Chondrocyte (in vitro differentiated cells): Measurements from ENCODE around the gene CSNK2A1. TPM values are rescaled to one million over a fixed set of nuclear protein-coding genes. Genes with fewer than 3 reads are reported as not detected.
"Not testable (repeated sequence)": the region's sequence is repeated elsewhere in the genome, so short reads cannot be mapped to it uniquely, and the experiment has no call there.

ENCODE experiments used
- DNase-seq: peaks from one replicate; pipeline ENCODE4 v3.0.0; 2021; ENCODE audit warnings: mixed read lengths, low spot score
- H3K27ac Mint-ChIP-seq: one replicate; pipeline ENCODE4 v1.8.0; 2021; ENCODE audit warnings: mild to moderate bottlenecking, moderate library complexity, mixed read lengths; ENCODE audit not compliant: unreplicated experiment
- H3K27me3 Mint-ChIP-seq: 2 replicates; pipeline ENCODE4 v1.8.0; 2021; ENCODE audit warnings: low read depth, mixed read lengths
- H3K36me3 Mint-ChIP-seq: 2 replicates; pipeline ENCODE4 v1.8.0; 2021; ENCODE audit warnings: low read depth, mixed read lengths
- H3K4me1 Mint-ChIP-seq: 2 replicates; pipeline ENCODE4 v1.8.0; 2021; ENCODE audit warnings: low read depth, mild to moderate bottlenecking, mixed read lengths
- H3K4me3 Mint-ChIP-seq: one replicate; pipeline ENCODE4 v1.8.0; 2021; ENCODE audit warnings: mild to moderate bottlenecking, moderate library complexity, mixed read lengths; ENCODE audit not compliant: unreplicated experiment
- H3K9me3 Mint-ChIP-seq: 2 replicates; pipeline ENCODE4 v1.8.0; 2021; ENCODE audit warnings: low read depth, mixed read lengths
- total RNA-seq: library from RNA; stranded (reverse); gene quantifications from 3 replicates; pipeline ENCODE4 v1.2.1, GENCODE V29; 2021
- TF ChIP-seq, protein P1 (sequence below): fragments of 200-600 bp; sonication (generic); IDR thresholded peaks from 2 replicates; pipeline ENCODE4 v1.5.0; 2021; ENCODE audit warnings: antibody characterized with exemption, mild to moderate bottlenecking, moderate library complexity

CSNK2A1 gene
- total RNA-seq, 1 donor from 2014 or later: 122 TPM

DNA sequence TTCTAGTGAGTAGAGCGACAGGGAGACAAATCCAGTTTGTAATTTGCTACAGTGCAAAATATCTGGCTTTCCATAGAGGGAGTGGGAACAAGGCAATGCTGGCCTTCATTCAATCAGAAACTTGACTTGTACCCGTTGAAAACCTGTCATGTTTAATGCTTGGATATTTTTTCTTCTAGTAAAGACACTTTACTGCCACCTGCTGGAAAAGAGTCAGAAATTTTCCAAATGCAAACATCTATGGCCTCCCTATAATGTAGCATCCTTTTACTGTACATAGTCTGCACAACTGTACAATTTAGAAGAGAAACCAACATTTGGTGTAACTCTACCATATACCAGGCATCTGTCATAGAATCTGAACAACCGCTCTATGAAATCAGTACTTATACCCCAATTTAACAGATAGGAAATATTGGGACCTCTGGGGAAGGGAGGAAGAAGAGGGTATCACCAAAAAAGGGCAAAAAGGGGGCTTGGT, 64.6 kb downstream of the CSNK2A1 start:
- Mint-ChIP-seq H3K4me3 (peak overlapping the region; percentile 29), H3K9me3 (no peaks in the 10 kb centered on the region), H3K4me1 (peaks cover 39% of the 10 kb centered on the region), H3K27me3 (no peaks in the 10 kb centered on the region), H3K27ac (peak overlapping the region; percentile 91), H3K36me3 (peaks cover 19% of the 10 kb centered on the region)
- no peak for DNase-seq
- TF ChIP-seq, protein P1, sequence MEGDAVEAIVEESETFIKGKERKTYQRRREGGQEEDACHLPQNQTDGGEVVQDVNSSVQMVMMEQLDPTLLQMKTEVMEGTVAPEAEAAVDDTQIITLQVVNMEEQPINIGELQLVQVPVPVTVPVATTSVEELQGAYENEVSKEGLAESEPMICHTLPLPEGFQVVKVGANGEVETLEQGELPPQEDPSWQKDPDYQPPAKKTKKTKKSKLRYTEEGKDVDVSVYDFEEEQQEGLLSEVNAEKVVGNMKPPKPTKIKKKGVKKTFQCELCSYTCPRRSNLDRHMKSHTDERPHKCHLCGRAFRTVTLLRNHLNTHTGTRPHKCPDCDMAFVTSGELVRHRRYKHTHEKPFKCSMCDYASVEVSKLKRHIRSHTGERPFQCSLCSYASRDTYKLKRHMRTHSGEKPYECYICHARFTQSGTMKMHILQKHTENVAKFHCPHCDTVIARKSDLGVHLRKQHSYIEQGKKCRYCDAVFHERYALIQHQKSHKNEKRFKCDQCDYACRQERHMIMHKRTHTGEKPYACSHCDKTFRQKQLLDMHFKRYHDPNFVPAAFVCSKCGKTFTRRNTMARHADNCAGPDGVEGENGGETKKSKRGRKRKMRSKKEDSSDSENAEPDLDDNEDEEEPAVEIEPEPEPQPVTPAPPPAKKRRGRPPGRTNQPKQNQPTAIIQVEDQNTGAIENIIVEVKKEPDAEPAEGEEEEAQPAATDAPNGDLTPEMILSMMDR: peak; percentile 88

DNA sequence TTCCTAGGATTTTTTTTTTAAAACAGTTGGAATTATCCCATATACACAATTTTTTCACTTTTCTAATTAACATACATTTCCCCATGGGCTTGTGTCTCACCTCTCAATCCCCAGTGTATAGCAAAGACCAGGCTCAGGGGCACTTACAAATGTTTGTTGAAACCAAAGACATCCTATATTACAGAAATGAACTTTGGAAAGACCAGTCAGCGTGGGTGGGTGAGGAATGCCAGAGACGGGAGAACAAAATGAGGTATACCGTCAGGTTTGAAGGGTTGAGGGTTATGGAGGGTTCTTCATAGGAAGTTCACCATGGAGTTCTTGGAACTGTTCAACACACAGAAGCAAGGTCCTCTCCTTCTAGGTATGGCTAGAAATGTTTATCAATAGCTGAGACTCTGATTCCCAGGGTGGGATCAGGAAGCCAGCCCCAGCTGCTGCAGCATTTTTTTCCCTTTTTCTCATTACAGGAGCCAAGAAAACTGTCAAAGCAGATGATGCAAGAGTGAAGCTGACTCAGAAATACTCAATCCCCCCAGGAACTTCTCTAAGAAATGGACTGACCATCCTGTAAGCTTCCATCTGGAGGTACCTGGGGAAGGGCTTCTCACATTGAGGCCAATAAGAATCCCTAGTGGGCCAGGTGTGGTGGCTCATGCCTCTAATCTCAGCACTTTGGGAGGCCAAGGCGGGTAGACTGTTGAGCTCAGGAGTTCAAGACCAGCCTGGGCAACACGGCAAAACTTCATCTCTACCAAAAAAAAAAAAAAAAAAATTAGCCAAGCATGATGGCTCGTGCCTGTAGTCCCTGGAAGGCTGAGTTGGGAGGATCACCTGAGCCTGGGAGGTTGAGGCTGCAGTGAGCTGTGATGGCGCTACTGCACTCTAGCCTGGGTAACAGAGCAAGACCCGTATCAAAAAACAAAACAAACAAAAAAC, 65.3 kb downstream of the CSNK2A1 start:
- Mint-ChIP-seq H3K9me3 (no peaks in the 10 kb centered on the region), H3K36me3 (peaks cover 21% of the 10 kb centered on the region), H3K4me3 (peak overlapping the region; percentile 14), H3K27ac (peak overlapping the region; percentile 91), H3K4me1 (peaks cover 32% of the 10 kb centered on the region), H3K27me3 (no peaks in the 10 kb centered on the region)
- no peak for DNase-seq
- TF ChIP-seq, protein P1: no peak

DNA sequence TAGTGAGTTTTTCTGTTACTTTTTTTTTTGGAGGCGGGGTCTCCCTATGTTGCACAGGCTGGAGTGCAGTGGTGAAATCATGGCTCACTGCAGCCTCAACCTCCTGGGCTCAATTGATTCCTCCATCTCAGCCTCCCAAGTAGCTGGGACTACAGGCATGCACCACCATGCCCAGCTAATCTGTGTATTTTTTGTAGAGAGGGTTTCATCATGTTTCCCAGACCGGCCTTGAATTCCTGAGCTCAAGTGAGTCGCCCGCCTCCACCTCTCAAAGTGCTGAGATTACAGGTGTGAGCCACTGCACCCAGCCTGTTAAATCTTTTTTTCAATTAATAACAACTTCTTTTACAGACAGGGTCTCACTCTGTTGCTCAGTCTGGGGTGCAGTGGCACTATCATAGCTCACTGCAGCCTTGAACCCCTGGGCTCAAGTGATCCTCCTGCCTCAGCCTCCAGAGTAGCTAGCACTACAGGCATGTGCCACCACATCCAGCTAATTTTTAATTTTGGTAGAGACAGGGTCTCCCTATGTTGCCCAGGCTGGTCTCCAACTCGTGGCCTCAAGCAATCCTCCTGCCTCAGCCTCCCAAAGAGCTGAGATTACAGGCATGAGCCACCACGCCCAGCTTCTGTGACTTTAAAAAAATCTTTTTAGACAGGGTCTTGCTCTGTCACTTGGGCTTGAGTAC, 66.9 kb downstream of the CSNK2A1 start:
- H3K4me3 Mint-ChIP-seq, H3K27me3 Mint-ChIP-seq, DNase-seq, H3K27ac Mint-ChIP-seq, H3K9me3 Mint-ChIP-seq: not testable (repeated sequence)
- Mint-ChIP-seq H3K36me3 (peaks cover 12% of the 10 kb centered on the region), H3K4me1 (peaks cover 31% of the 10 kb centered on the region)

DNA sequence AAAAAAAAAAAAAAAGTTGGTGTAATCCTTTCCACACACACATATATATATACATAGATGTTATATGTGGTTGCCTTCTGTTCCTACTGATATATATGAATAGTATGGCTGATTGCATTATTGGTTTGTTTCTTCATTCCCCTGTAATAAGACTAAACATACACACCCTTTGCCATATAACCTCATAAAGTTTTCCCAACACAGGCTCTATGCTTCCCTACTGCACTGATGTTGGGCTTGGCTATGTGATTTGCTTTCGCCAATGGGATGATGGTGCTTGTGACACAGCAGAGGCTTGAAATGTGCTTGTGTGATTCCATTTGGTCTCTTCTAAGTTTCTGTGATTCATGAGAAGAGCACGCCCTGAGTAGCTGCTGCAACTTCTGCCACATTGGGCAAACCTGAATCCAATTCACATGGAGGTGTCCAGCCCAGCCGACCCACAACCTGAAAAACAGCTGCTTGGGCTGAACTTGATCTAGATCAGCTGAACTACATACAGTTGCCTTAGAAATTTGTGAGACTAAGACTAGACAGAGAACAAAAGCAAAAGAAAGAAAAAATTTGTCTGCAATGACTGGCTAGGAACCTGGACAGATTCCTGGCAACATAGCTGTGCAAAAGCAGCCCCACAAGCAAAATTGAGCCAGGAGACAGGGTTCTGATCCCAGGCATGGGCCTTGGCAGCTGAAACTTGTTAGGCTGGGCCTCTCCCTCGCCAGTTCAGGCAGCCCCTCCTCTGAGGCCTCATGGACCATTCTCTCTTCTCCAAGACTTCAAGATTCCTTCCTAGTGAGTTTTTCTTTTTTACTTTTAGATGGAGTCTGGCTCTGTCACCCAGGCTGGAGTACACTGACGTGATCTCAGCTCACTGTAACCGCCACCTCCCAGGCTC, 67.9 kb downstream of the CSNK2A1 start:
- TF ChIP-seq, protein P1: no peak
- Mint-ChIP-seq H3K27me3 (no peaks in the 10 kb centered on the region), H3K4me3 (no peak overlapping the region), H3K4me1 (peaks cover 29% of the 10 kb centered on the region), H3K27ac (no peak overlapping the region), H3K9me3 (peaks cover 2% of the 10 kb centered on the region), H3K36me3 (peaks cover 12% of the 10 kb centered on the region)
- DNase-seq: no peak

DNA sequence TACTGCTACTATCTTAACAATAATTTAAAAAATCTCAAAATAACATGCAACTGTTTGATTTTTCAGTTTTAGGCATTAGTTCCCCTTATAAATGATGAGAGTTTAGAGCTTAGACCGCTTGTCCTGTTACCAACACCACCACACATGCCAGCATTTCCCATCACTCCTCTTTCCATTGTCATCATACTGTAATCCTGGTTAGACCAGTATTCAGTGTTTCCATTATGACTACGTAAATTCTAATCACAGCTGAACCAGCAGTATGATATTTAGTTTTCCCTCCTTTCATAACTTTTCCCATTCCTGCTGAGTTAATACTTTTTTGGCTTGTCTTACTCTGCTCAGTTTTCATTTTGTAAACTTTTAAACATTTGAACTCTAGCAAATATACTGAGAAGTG, 69.0 kb downstream of the CSNK2A1 start:
- TF ChIP-seq, protein P1: no peak
- Mint-ChIP-seq H3K27me3 (no peaks in the 10 kb centered on the region), H3K9me3 (peaks cover 8% of the 10 kb centered on the region), H3K36me3 (peaks cover 14% of the 10 kb centered on the region), H3K4me1 (peaks cover 18% of the 10 kb centered on the region), H3K4me3 (no peak overlapping the region), H3K27ac (no peak overlapping the region)
- no peak for DNase-seq
